IMR-90 (cell line): ENCODE results near the gene SSBP3.

ENCODE experiments used
- BHLHE40 ChIP-seq: fragments of 150-350 bp; IDR thresholded peaks from 2 replicates; pipeline ENCODE4 v1.6.1; 2016; ENCODE audit warnings: mild to moderate bottlenecking, low read depth, low read length
- CEBPB ChIP-seq: IDR thresholded peaks from 2 replicates; pipeline ENCODE4 v1.6.1; 2012; ENCODE audit warnings: low read depth, low read length, improper control_type of control experiment
- CHD1 ChIP-seq: IDR thresholded peaks from 2 replicates; pipeline ENCODE4 v1.6.1; 2012; ENCODE audit warnings: low read depth, low read length, improper control_type of control experiment
- CTCF ChIP-seq: conservative IDR thresholded peaks from 2 replicates; pipeline ENCODE4 v1.5.1; 2012; ENCODE audit warnings: mild to moderate bottlenecking, low read depth, low read length, improper control_type of control experiment
- ELK1 ChIP-seq: fragments of 150-350 bp; IDR thresholded peaks from 2 replicates; pipeline ENCODE4 v1.6.1; 2016; ENCODE audit warnings: low read depth, mild to moderate bottlenecking, low read length, moderate library complexity, borderline replicate concordance
- MAFK ChIP-seq: IDR thresholded peaks from 2 replicates; pipeline ENCODE4 v1.6.1; 2012; ENCODE audit warnings: low read depth, low read length, improper control_type of control experiment
- MAZ ChIP-seq: IDR thresholded peaks from 2 replicates; pipeline ENCODE4 v1.6.1; 2012; ENCODE audit warnings: low read depth, mild to moderate bottlenecking, low read length, improper control_type of control experiment, moderate library complexity, borderline replicate concordance
- POLR2A ChIP-seq: IDR thresholded peaks from 2 replicates; pipeline ENCODE4 v1.6.1; 2012; ENCODE audit warnings: mild to moderate bottlenecking, low read depth, low read length
- SMC3 ChIP-seq: fragments of 150-350 bp; IDR thresholded peaks from 2 replicates; pipeline ENCODE4 v1.6.1; 2016; ENCODE audit warnings: low read depth, mild to moderate bottlenecking, antibody characterized with exemption, low read length, moderate library complexity

GRCh38 chr1:54364582-54364981, 41.6 kb downstream of the SSBP3 start:
- TF ChIP-seq CTCF = no peak
- TF ChIP-seq CEBPB = no peak
- no peak for TF ChIP-seq POLR2A
- TF ChIP-seq MAZ = no peak
- TF ChIP-seq ELK1 = no peak
- no peak for TF ChIP-seq CHD1
- no peak for TF ChIP-seq BHLHE40
- peak; percentile 41; the same call in 1 of the 2 replicates for TF ChIP-seq MAFK
- TF ChIP-seq SMC3 = no peak
